Hepatocyte (in vitro differentiated cells): ENCODE results near the gene WNT7B. TPM values are rescaled to one million over a fixed set of nuclear protein-coding genes. Genes with fewer than 3 reads are reported as not detected.

ENCODE experiments used
- DNase-seq: peaks from one replicate; pipeline ENCODE4 v3.0.0-alpha.2; 2016; ENCODE audit warnings: low spot score
- H2AFZ ChIP-seq: fragments of 200-600 bp; sonication (generic); 2 replicates; pipeline ENCODE4 v1.6.0; 2016; ENCODE audit warnings: antibody characterized with exemption, mild to moderate bottlenecking
- H3K27ac ChIP-seq: fragments of 200-600 bp; sonication (generic); 2 replicates; pipeline ENCODE4 v1.5.1; 2016; ENCODE audit warnings: mild to moderate bottlenecking
- H3K27me3 ChIP-seq: fragments of 200-600 bp; sonication (generic); 2 replicates; pipeline ENCODE4 v1.6.1; 2016
- H3K36me3 ChIP-seq: fragments of 200-600 bp; sonication (generic); replicated peaks from 2 replicates; pipeline ENCODE4 v1.5.1; 2016; ENCODE audit warnings: low read depth; ENCODE audit not compliant: insufficient read depth
- H3K4me1 ChIP-seq: fragments of 200-600 bp; sonication (generic); 2 replicates; pipeline ENCODE4 v1.5.1; 2016; ENCODE audit warnings: mild to moderate bottlenecking, moderate library complexity; ENCODE audit not compliant: insufficient read depth
- H3K4me2 ChIP-seq: fragments of 200-600 bp; sonication (generic); 2 replicates; pipeline ENCODE4 v1.6.0; 2016
- H3K4me3 ChIP-seq: fragments of 200-600 bp; sonication (generic); 2 replicates; pipeline ENCODE4 v1.5.1; 2016; ENCODE audit warnings: mild to moderate bottlenecking
- H3K79me2 ChIP-seq: fragments of 200-600 bp; sonication (generic); 2 replicates; pipeline ENCODE4 v1.6.0; 2017; ENCODE audit warnings: mild to moderate bottlenecking
- H3K9me2 ChIP-seq: fragments of 200-600 bp; sonication (generic); replicated peaks from 2 replicates; pipeline ENCODE4 v1.6.0; 2017; ENCODE audit warnings: mild to moderate bottlenecking; ENCODE audit not compliant: insufficient read depth
- H3K9me3 ChIP-seq: fragments of 200-600 bp; sonication (generic); 2 replicates; pipeline ENCODE4 v1.5.1; 2016; ENCODE audit warnings: low read depth, mild to moderate bottlenecking
- H4K20me1 ChIP-seq: fragments of 200-600 bp; sonication (generic); 2 replicates; pipeline ENCODE4 v1.6.0; 2016; ENCODE audit warnings: mild to moderate bottlenecking; ENCODE audit not compliant: insufficient read depth, poor library complexity, severe bottlenecking
- EZH2 ChIP-seq: fragments of 200-600 bp; sonication (generic); IDR thresholded peaks from 2 replicates; pipeline ENCODE4 v1.6.1; 2016; ENCODE audit warnings: antibody characterized with exemption, mild to moderate bottlenecking, borderline replicate concordance
- EZH2phosphoT487 ChIP-seq: fragments of 200-600 bp; sonication (generic); IDR thresholded peaks from one replicate; pipeline ENCODE4 v1.6.1; 2018; ENCODE audit warnings: antibody characterized with exemption, mild to moderate bottlenecking, low read depth, moderate library complexity; ENCODE audit not compliant: unreplicated experiment, severe bottlenecking
- WGBS: methylation state at CpG from one replicate; pipeline ENCODE4 v1.1.6; 2016; ENCODE audit warnings: low lambda C conversion rate; ENCODE audit errors: missing lambda C conversion rate; 5-methylcytosine and 5-hydroxymethylcytosine counted together
- polyA plus RNA-seq: library from polyadenylated mRNA; unstranded; fragments of >200 nt; fragmentation: Nextera tagmentation; extraction: Ambion mirVana; gene quantifications from 2 replicates; pipeline ENCODE4 v1.2.1, GENCODE V29; 2016
- total RNA-seq: library from RNA; depleted of rRNA; stranded (reverse); fragments of >200 nt; gene quantifications from 2 replicates; pipeline ENCODE4 v1.2.3, GENCODE V29; 2014
- TF ChIP-seq, protein P1 (sequence below): fragments of 200-600 bp; sonication (generic); IDR thresholded peaks from 2 replicates; pipeline ENCODE4 v1.5.1; 2016; ENCODE audit warnings: antibody characterized with exemption, mild to moderate bottlenecking; ENCODE audit not compliant: poor library complexity

The WNT7B gene
- total and polyA plus RNA-seq, 2 experiments from 2014 or later = 1.9 to 2.4 TPM

DNA sequence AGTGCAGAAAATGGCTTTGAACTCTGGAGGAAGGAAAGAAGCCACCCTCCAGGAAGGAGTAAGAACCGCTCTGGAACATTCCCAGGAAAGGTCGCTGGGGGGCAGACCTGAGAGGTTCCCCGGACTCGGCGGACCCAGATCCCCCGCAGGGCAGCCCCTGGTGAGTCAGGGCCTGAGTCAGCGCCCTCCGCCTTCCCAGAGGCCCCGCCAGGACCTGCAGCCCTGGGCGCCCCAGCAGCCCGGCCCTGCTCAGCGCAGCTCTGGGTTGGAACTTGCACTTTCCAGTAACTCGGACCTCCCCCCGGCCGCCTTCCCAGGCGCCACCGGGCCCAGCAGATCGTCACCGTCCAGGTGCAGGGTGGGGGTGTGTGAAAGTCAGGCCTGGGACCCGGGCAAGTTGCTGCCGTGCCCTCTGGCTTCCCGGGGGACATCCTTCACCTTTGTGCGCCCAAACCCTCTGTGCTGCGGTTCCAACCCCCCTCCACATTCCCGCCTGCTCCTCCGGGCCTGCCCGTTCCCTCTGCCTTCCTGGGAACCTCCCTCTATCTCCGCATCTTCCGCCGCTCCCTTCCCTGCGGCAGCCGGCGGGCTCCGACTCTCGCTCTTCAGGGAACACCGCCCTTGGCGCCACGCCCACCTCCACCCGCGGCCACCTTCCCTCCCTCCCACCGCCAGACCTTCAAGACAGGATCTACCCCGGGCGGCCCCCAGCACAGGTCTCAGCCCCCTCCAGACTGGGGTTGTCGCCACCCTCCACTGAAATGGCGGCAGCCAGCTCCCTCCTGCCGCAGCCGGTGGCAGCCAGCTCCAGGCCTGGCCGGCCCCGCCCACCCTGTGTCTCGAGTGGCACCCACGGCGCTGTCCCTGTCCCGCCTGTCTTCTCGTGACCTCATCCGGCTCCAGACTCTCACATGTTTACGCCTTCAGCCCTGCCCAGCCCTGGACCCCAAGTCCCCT is 36.8 kb upstream of the WNT7B start:
- H3K27me3 ChIP-seq = no peaks in the 10 kb centered on the region
- H3K79me2 ChIP-seq = no peaks in the 10 kb centered on the region
- no peaks in the 10 kb centered on the region for H4K20me1 ChIP-seq
- H3K9me2 ChIP-seq = no peaks in the 10 kb centered on the region
- peak; percentile 98 for DNase-seq
- WGBS = 5% methylated on average over 44 of the region's 56 CpGs
- peak overlapping the region; percentile 81 for H3K4me2 ChIP-seq
- TF ChIP-seq EZH2phosphoT487 = no peak
- no peak for TF ChIP-seq EZH2
- TF ChIP-seq, protein P1, sequence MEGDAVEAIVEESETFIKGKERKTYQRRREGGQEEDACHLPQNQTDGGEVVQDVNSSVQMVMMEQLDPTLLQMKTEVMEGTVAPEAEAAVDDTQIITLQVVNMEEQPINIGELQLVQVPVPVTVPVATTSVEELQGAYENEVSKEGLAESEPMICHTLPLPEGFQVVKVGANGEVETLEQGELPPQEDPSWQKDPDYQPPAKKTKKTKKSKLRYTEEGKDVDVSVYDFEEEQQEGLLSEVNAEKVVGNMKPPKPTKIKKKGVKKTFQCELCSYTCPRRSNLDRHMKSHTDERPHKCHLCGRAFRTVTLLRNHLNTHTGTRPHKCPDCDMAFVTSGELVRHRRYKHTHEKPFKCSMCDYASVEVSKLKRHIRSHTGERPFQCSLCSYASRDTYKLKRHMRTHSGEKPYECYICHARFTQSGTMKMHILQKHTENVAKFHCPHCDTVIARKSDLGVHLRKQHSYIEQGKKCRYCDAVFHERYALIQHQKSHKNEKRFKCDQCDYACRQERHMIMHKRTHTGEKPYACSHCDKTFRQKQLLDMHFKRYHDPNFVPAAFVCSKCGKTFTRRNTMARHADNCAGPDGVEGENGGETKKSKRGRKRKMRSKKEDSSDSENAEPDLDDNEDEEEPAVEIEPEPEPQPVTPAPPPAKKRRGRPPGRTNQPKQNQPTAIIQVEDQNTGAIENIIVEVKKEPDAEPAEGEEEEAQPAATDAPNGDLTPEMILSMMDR = peak; percentile 67
- peak overlapping the region; percentile 15 for H3K4me3 ChIP-seq
- H3K4me1 ChIP-seq = peaks cover 19% of the 10 kb centered on the region
- H2AFZ ChIP-seq = peak overlapping the region; percentile 69
- H3K9me3 ChIP-seq = no peaks in the 10 kb centered on the region
- H3K27ac ChIP-seq = peak overlapping the region; percentile 98
- no peaks in the 10 kb centered on the region for H3K36me3 ChIP-seq

DNA sequence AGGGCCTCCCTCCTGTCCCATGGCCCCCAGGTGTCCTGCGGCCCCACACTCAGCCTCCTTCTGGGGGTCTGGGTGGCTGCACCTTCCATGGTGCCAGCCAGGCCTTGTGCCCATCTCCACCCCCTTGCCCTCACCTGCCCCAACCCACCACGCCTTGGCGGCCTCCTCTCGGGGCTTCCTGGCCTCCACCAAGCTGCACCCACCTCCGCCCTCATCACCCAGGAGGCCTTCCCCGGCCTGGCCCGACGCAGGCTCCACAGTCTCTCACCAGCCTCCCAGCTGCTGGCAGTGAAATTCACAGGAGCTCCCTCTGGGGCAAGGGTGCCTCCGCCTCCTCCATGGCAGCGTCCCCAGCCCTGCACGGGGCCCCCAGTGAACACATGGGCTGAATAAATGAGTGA is 35.9 kb upstream of the WNT7B start:
- no peak for DNase-seq
- H3K9me3 ChIP-seq = no peaks in the 10 kb centered on the region
- H4K20me1 ChIP-seq = no peaks in the 10 kb centered on the region
- no peaks in the 10 kb centered on the region for H3K79me2 ChIP-seq
- WGBS = 80% methylated on average over 10 of the region's 11 CpGs
- H3K4me1 ChIP-seq = peaks cover 23% of the 10 kb centered on the region
- H3K4me2 ChIP-seq = peak overlapping the region; percentile 67
- H3K9me2 ChIP-seq = no peaks in the 10 kb centered on the region
- no peak overlapping the region for H3K4me3 ChIP-seq
- H3K27ac ChIP-seq = peak overlapping the region; percentile 98
- no peaks in the 10 kb centered on the region for H3K27me3 ChIP-seq
- H2AFZ ChIP-seq = no peak overlapping the region
- H3K36me3 ChIP-seq = no peaks in the 10 kb centered on the region
- TF ChIP-seq, protein P1 = no peak
- TF ChIP-seq EZH2 = no peak
- no peak for TF ChIP-seq EZH2phosphoT487

DNA sequence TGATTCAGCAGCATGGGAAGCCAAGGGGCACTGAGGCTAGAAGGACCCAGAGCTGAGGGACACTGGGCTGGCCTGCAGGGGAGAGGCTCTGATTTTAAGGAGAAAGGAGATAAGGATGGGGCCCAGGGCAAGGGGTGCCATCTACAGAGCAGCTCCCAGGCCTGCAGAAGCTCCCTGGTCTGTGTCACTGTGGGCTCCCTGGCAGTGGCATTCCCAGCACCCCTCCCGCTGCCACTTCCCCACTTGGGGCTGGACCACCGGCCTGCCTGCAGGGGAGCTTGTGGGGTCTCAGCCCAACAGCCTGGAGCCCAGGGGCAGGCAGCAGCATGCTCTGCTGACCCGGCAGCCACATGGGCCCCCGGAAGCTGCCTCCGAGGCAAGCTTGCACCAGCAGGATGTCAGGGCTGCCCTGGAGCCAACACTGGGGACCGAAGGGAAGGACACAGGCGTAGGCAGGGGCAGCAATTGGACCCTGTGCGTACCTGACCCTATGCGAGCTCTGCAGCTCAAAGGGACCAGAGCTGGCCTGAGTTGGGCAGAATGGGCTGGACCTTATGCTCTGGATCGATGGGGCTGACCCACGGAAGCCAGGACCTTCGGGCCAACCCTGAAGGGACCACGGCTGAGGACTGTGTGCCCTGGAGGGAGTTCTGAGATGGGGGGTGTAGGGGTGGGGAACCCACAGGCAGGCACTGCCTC is 35.4 kb upstream of the WNT7B start:
- H3K4me1 ChIP-seq = peaks cover 26% of the 10 kb centered on the region
- no peak for DNase-seq
- no peak overlapping the region for H2AFZ ChIP-seq
- no peak overlapping the region for H3K4me3 ChIP-seq
- H3K4me2 ChIP-seq = no peak overlapping the region
- WGBS = 93% methylated on average over 9 of the region's 13 CpGs
- H3K27ac ChIP-seq = no peak overlapping the region
- H3K9me2 ChIP-seq = no peaks in the 10 kb centered on the region
- H3K27me3 ChIP-seq = no peaks in the 10 kb centered on the region
- no peaks in the 10 kb centered on the region for H3K79me2 ChIP-seq
- TF ChIP-seq EZH2phosphoT487 (no peak), EZH2 (no peak)
- TF ChIP-seq, protein P1 = no peak
- no peaks in the 10 kb centered on the region for H4K20me1 ChIP-seq
- no peaks in the 10 kb centered on the region for H3K36me3 ChIP-seq
- no peaks in the 10 kb centered on the region for H3K9me3 ChIP-seq
